Uterus (tissue), 4 donors: ENCODE measurements around the gene KCNQ5. TPM values are rescaled to one million over a fixed set of nuclear protein-coding genes. Genes with fewer than 3 reads are reported as not detected.

Experiments
- DNase-seq, 2 donors: peaks; one replicate each; pipeline ENCODE4 v3.0.0-alpha.2; 2019 to 2020
- H3K27ac ChIP-seq, 2 donors: fragments of 200-600 bp; sonication (generic); 1 replicate in 1 of 2; 2 replicates in 1 of 2; pipeline ENCODE4 v1.5.1; 2016 to 2018
- H3K27me3 ChIP-seq, 2 donors: fragments of 200-600 bp; sonication (generic); one replicate each; pipeline ENCODE4 v1.5.1; 2018 to 2019; ENCODE audit warnings: control low read depth in 1 of 2
- H3K36me3 ChIP-seq, 2 donors: fragments of 200-600 bp; sonication (generic); one replicate each; pipeline ENCODE4 v1.5.1; 2019; ENCODE audit warnings: control low read depth in 1 of 2
- H3K4me1 ChIP-seq, 2 donors: fragments of 200-600 bp; sonication (generic); one replicate each; pipeline ENCODE4 v1.5.1; 2018 to 2019; ENCODE audit warnings: control low read depth in 1 of 2
- H3K4me3 ChIP-seq, 2 donors: fragments of 200-600 bp; sonication (generic); 1 replicate in 1 of 2; 2 replicates in 1 of 2; pipeline ENCODE4 v1.5.1; 2018 to 2019; ENCODE audit warnings: mild to moderate bottlenecking in 1 of 2
- H3K9me3 ChIP-seq, 2 donors: fragments of 200-600 bp; sonication (generic); one replicate each; pipeline ENCODE4 v1.5.1; 2019; ENCODE audit warnings: control low read depth in 1 of 2
- POLR2A ChIP-seq, 2 donors: fragments of 450-650 bp; IDR thresholded peaks; one replicate each; pipeline ENCODE4 v1.6.1; 2016; ENCODE audit warnings: antibody characterized with exemption in 2 of 2, mild to moderate bottlenecking in 1 of 2, moderate library complexity in 1 of 2
- intact Hi-C: fragments of 100-400 bp; cut with DNase I; formaldehyde crosslinking; loops from one replicate; pipeline ENCODE4 v1.15.1; 2023; ENCODE audit warnings: low total_unique reads
- total RNA-seq, 4 donors: library from RNA; depleted of rRNA in 3 of 4; stranded (reverse); fragments of >200 nt in 3 of 4; gene quantifications; one replicate each; pipeline versions ENCODE4 v1.1.0 to v1.2.4, GENCODE V29; 2014 to 2023
- TF ChIP-seq, protein P1 (sequence below), 4 experiments: fragments of 200-600 bp in 2 of 4; fragments of 450-650 bp in 2 of 4; sonication (generic) in 2 of 4; IDR thresholded peaks; one replicate each; pipeline ENCODE4 v1.5.1; 2016 to 2019; ENCODE audit warnings: antibody characterized with exemption in 4 of 4, mild to moderate bottlenecking in 2 of 4, moderate library complexity in 1 of 4
- donor health status: DM: yes; HTN: yes; CAD: no.

The KCNQ5 gene
- total RNA-seq, 4 donors from 2014 or later, result 0.34 to 2.4 TPM; not detected in 2

DNA sequence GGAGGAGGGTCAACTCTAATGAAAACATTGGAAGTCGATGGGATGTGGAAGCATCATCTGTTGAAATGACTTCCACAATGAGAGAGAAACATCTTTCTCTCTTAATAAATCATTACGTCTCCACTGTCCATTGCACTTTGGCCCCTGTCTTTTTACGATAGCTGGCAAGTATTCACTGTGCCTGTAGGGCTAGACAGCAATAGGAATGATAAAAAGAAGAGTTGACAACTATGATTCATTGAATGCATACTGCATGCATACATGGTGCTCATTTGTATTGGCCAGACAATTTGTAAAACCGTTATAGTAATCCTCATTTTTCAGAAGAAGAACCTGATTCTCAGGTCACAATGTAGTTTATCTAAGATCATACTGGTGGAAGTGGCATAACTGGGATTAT lies 220.3 kb downstream of the KCNQ5 start:
- intact Hi-C loops, result no loop called here
- Histone ChIP-seq H3K27me3 (no peaks in the 10 kb centered on the region), H3K27ac (no peak overlapping the region)

DNA sequence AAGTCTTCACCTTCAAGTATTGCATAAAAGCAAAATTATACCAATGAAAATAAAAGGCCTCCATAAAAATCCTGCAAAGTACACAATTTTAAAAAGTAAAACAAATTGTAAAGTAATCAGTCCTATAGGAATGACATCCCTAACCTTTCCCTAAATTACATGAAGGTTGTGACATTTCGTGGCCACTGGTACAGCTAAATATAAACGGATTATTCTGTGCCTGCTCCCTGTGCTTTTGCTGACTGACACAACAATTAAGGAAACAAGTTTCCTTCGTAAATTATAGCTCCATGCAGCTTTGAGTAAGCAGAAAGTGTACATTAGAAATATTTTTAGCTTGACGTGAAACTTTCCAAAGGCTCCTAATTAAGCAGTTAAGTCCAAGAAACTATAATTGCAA lies 222.8 kb downstream of the KCNQ5 start:
- no peak overlapping the region for H3K4me3 ChIP-seq
- no peaks in the 10 kb centered on the region for H3K36me3 ChIP-seq
- H3K27ac ChIP-seq, result no peak overlapping the region
- H3K4me1 ChIP-seq, result no peaks in the 10 kb centered on the region
- no peaks in the 10 kb centered on the region for H3K27me3 ChIP-seq
- no peak for DNase-seq
- intact Hi-C loops, result no loop called here
- H3K9me3 ChIP-seq, result no peaks in the 10 kb centered on the region
- no peak for TF ChIP-seq POLR2A (IDR thresholded peaks at IDR 0.05)
- TF ChIP-seq, protein P1, sequence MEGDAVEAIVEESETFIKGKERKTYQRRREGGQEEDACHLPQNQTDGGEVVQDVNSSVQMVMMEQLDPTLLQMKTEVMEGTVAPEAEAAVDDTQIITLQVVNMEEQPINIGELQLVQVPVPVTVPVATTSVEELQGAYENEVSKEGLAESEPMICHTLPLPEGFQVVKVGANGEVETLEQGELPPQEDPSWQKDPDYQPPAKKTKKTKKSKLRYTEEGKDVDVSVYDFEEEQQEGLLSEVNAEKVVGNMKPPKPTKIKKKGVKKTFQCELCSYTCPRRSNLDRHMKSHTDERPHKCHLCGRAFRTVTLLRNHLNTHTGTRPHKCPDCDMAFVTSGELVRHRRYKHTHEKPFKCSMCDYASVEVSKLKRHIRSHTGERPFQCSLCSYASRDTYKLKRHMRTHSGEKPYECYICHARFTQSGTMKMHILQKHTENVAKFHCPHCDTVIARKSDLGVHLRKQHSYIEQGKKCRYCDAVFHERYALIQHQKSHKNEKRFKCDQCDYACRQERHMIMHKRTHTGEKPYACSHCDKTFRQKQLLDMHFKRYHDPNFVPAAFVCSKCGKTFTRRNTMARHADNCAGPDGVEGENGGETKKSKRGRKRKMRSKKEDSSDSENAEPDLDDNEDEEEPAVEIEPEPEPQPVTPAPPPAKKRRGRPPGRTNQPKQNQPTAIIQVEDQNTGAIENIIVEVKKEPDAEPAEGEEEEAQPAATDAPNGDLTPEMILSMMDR (IDR thresholded peaks at IDR 0.05), result no peak

More for the DNA sequence above, 220.3 kb downstream of the KCNQ5 start:
- Histone ChIP-seq H3K4me3 (no peak overlapping the region), H3K36me3 (no peaks in the 10 kb centered on the region), H3K9me3 (no peaks in the 10 kb centered on the region), H3K4me1 (no peaks in the 10 kb centered on the region)
- DNase-seq, result no peak
- TF ChIP-seq, protein P1 (IDR thresholded peaks at IDR 0.05), result no peak
- TF ChIP-seq POLR2A (IDR thresholded peaks at IDR 0.05), result no peak

DNA sequence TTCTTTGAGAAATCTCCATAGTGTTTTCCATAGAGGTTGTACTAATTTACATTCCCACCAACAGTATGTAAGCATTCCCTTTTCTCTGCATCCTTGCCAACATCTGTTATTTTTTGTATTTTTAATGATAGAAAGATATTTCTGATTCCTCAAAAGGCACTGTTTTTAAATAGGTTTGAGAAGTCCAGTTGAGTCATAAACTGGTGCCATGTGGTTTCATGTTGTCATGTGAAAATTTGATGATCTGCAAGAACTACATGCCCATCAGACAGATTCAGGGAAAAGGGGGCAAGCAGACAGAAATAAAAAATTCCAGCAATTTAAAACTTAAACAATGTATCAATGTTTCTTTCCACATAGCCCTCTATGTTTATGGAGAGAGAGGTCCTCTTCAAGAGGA lies 227.5 kb downstream of the KCNQ5 start:
- no peak overlapping the region for H3K4me3 ChIP-seq
- no peaks in the 10 kb centered on the region for H3K4me1 ChIP-seq
- DNase-seq, result no peak
- H3K36me3 ChIP-seq, result no peaks in the 10 kb centered on the region
- TF ChIP-seq, protein P1 (IDR thresholded peaks at IDR 0.05), result no peak
- no peak for TF ChIP-seq POLR2A (IDR thresholded peaks at IDR 0.05)
- H3K27ac ChIP-seq, result no peak overlapping the region
- no peaks in the 10 kb centered on the region for H3K9me3 ChIP-seq
- intact Hi-C loops, result no loop called here
- H3K27me3 ChIP-seq, result no peaks in the 10 kb centered on the region

DNA sequence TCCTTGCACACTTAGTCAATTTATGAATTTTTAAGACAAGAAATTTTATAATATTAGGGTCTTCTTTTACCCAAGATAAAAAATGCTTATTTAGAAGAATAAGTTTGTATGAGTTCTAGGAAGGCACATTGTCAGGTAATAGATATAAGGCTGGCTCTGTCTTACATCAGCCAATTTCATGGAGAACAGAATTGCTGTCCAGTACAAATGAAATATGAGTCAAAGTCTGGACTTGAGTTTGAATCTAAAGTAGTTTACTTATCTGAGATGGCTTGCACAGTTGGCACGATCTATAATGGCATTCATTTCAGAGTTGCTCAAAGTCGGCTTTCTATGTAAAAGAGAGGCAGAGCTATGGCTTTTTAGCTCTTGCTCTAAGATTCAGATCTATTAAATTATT lies 228.2 kb downstream of the KCNQ5 start:
- intact Hi-C loops, result no loop called here
- no peaks in the 10 kb centered on the region for H3K9me3 ChIP-seq
- no peaks in the 10 kb centered on the region for H3K4me1 ChIP-seq
- H3K4me3 ChIP-seq, result no peak overlapping the region
- no peaks in the 10 kb centered on the region for H3K36me3 ChIP-seq
- TF ChIP-seq, protein P1 (IDR thresholded peaks at IDR 0.05), result no peak
- no peak for TF ChIP-seq POLR2A (IDR thresholded peaks at IDR 0.05)
- DNase-seq, result no peak
- H3K27ac ChIP-seq, result no peak overlapping the region
- no peaks in the 10 kb centered on the region for H3K27me3 ChIP-seq

DNA sequence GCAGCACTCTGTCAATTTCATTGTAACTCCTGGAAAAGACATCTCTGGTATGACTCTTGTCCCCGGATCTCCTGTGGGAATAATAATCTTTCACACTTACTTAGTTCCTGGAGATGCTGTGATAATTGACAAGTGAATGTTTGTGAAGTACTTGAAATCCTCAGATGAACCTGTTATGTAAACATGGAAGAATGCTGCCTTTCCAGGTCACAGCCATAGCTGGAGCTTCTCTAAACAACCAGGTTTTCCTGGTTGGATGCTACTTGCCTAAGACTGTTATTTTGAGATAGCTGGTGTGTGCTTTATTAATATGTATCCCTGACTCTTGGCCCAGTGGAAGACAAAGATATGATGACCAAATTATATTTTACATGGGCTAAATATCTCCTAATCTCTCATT lies 228.6 kb downstream of the KCNQ5 start:
- H3K27me3 ChIP-seq, result no peaks in the 10 kb centered on the region
- no peak for DNase-seq
- intact Hi-C loops, result no loop called here
- no peaks in the 10 kb centered on the region for H3K4me1 ChIP-seq
- no peak for TF ChIP-seq POLR2A (IDR thresholded peaks at IDR 0.05)
- TF ChIP-seq, protein P1 (IDR thresholded peaks at IDR 0.05), result no peak
- no peaks in the 10 kb centered on the region for H3K36me3 ChIP-seq
- H3K4me3 ChIP-seq, result no peak overlapping the region
- no peaks in the 10 kb centered on the region for H3K9me3 ChIP-seq
- no peak overlapping the region for H3K27ac ChIP-seq
